HEK293 (cell line): Measurements from ENCODE around the gene HINT2.

Source experiments
- GLI4 ChIP-seq: fragments of 450-650 bp; formaldehyde crosslinking; IDR thresholded peaks from 2 replicates; pipeline ENCODE4 v1.5.1; 2016; ENCODE audit warnings: missing biosample characterization, missing genetic modification characterization
- REST ChIP-seq: fragments of 450-650 bp; formaldehyde crosslinking; IDR thresholded peaks from 2 replicates; pipeline ENCODE4 v1.5.1; 2016; ENCODE audit warnings: missing biosample characterization, missing genetic modification characterization
- TCF7L2 ChIP-seq: IDR thresholded peaks from 2 replicates; pipeline ENCODE4 v1.6.1; 2011; ENCODE audit warnings: low read depth, mild to moderate bottlenecking, inconsistent platforms, low read length, moderate library complexity, borderline replicate concordance
- ZBTB6 ChIP-seq: fragments of 450-650 bp; formaldehyde crosslinking; IDR thresholded peaks from 2 replicates; pipeline ENCODE4 v1.5.1; 2017; ENCODE audit warnings: missing biosample characterization, missing genetic modification characterization
- ZFP37 ChIP-seq: fragments of 450-650 bp; formaldehyde crosslinking; IDR thresholded peaks from 2 replicates; pipeline ENCODE4 v1.5.1; 2016; ENCODE audit warnings: missing biosample characterization, missing genetic modification characterization
- ZNF155 ChIP-seq: fragments of 450-650 bp; formaldehyde crosslinking; IDR thresholded peaks from 2 replicates; pipeline ENCODE4 v1.5.1; 2016; ENCODE audit warnings: missing biosample characterization, missing genetic modification characterization
- ZNF26 ChIP-seq: fragments of 450-650 bp; formaldehyde crosslinking; IDR thresholded peaks from 2 replicates; pipeline ENCODE4 v1.5.1; 2016; ENCODE audit warnings: missing biosample characterization, missing genetic modification characterization
- ZNF449 ChIP-seq: fragments of 450-650 bp; formaldehyde crosslinking; IDR thresholded peaks from 2 replicates; pipeline ENCODE4 v1.5.1; 2017; ENCODE audit warnings: missing biosample characterization, mild to moderate bottlenecking, missing genetic modification characterization, moderate library complexity
- ZNF518A ChIP-seq: fragments of 450-650 bp; formaldehyde crosslinking; conservative IDR thresholded peaks from 2 replicates; pipeline ENCODE4 v1.5.1; 2016; ENCODE audit warnings: low read depth, missing biosample characterization, missing genetic modification characterization
- ZNF639 ChIP-seq: fragments of 450-650 bp; formaldehyde crosslinking; IDR thresholded peaks from 2 replicates; pipeline ENCODE4 v1.5.1; 2016; ENCODE audit warnings: missing biosample characterization, missing genetic modification characterization
- ZNF660 ChIP-seq: fragments of 450-650 bp; IDR thresholded peaks from 2 replicates; pipeline ENCODE4 v1.5.1; 2018; ENCODE audit warnings: missing biosample characterization, mild to moderate bottlenecking, missing genetic modification characterization
- ZNF776 ChIP-seq: fragments of 450-650 bp; formaldehyde crosslinking; IDR thresholded peaks from 2 replicates; pipeline ENCODE4 v1.5.0; 2017; ENCODE audit warnings: missing biosample characterization, missing genetic modification characterization, borderline replicate concordance

Gene HINT2

GRCh38 chr9:35801328-35802128 lies 13.3 kb downstream of the HINT2 start (continued):
- no peak for TF ChIP-seq ZBTB6 (tag by site-specific recombination)
- no peak for TF ChIP-seq ZNF518A
- no peak for TF ChIP-seq GLI4 (tag by site-specific recombination)
- no peak for TF ChIP-seq ZNF449 (tag by site-specific recombination)
- TF ChIP-seq ZNF639 = no peak
- no peak for TF ChIP-seq ZNF660 (tag by site-specific recombination)
- TF ChIP-seq TCF7L2 = no peak
- TF ChIP-seq ZNF26 (tag by site-specific recombination) = no peak
- no peak for TF ChIP-seq ZNF155 (tag by site-specific recombination)
- no peak for TF ChIP-seq REST (tag by site-specific recombination)
- no peak for TF ChIP-seq ZFP37
- no peak for TF ChIP-seq ZNF776 (tag by site-specific recombination)
